ENCODE measurements around the gene SCAPER. TPM values are rescaled to one million over a fixed set of nuclear protein-coding genes. Genes with fewer than 3 reads are reported as not detected.

SCAPER gene
- total RNA-seq, 1 donor: 9.1 TPM

GRCh38 chr15:76384409-76384808, 520.7 kb downstream of the SCAPER start:
- TF ChIP-seq CTCF (IDR thresholded peaks at IDR 0.05; ENCODE audit: insufficient read depth, low read depth, low read length): no peak
- DNase-seq (ENCODE audit: low read depth): no peak
- H3K4me3 ChIP-seq (ENCODE audit: low read depth, low read length): no peak overlapping the region

- no peak overlapping the region for H3K4me3 ChIP-seq (ENCODE audit: low read depth, low read length)
- TF ChIP-seq CTCF (IDR thresholded peaks at IDR 0.05; ENCODE audit: insufficient read depth, low read depth, low read length): no peak
- no peak for DNase-seq (ENCODE audit: low read depth)
Observed at GRCh38 chr15:76382987-76383728, 522.0 kb downstream of the SCAPER start.

- DNase-seq (ENCODE audit: low read depth): no peak
- no peak overlapping the region for H3K4me3 ChIP-seq (ENCODE audit: low read depth, low read length)
- no peak for TF ChIP-seq CTCF (IDR thresholded peaks at IDR 0.05; ENCODE audit: insufficient read depth, low read depth, low read length)
Observed at GRCh38 chr15:76381366-76381765, 523.8 kb downstream of the SCAPER start.

GRCh38 chr15:76380249-76380648, 524.9 kb downstream of the SCAPER start:
- DNase-seq (ENCODE audit: low read depth): no peak
- H3K4me3 ChIP-seq (ENCODE audit: low read depth, low read length): no peak overlapping the region
- TF ChIP-seq CTCF (IDR thresholded peaks at IDR 0.05; ENCODE audit: insufficient read depth, low read depth, low read length): no peak

- H3K4me3 ChIP-seq (ENCODE audit: low read depth, low read length): no peak overlapping the region
- no peak for TF ChIP-seq CTCF (IDR thresholded peaks at IDR 0.05; ENCODE audit: insufficient read depth, low read depth, low read length)
- DNase-seq (ENCODE audit: low read depth): no peak
Observed at GRCh38 chr15:76378691-76379090, 526.4 kb downstream of the SCAPER start.

GRCh38 chr15:76377751-76378150, 527.4 kb downstream of the SCAPER start:
- H3K4me3 ChIP-seq (ENCODE audit: low read depth, low read length): no peak overlapping the region
- TF ChIP-seq CTCF (IDR thresholded peaks at IDR 0.05; ENCODE audit: insufficient read depth, low read depth, low read length): no peak
- DNase-seq (ENCODE audit: low read depth): no peak

GRCh38 chr15:76377217-76377616, 527.9 kb downstream of the SCAPER start:
- no peak for DNase-seq (ENCODE audit: low read depth)
- no peak overlapping the region for H3K4me3 ChIP-seq (ENCODE audit: low read depth, low read length)
- no peak for TF ChIP-seq CTCF (IDR thresholded peaks at IDR 0.05; ENCODE audit: insufficient read depth, low read depth, low read length)
